NOMO-1 (cell line): Measurements from ENCODE around the gene NFKBIL1.
A peak's percentile ranks its signal among the peaks of the same experiment; 100 is the strongest.

ENCODE experiments used
- DNase-seq, 2 experiments: peaks; one replicate each; lab custom pipeline; 2025; ENCODE audit not compliant: unreplicated experiment in 2 of 2; lab: John Stamatoyannopoulos, UW

Gene NFKBIL1

GRCh38 chr6:31559958-31560696 lies 12.7 kb downstream of the NFKBIL1 start:
- DNase-seq = peak; percentile 92 to 93

- no peak for DNase-seq
These were observed 13.3 kb downstream of the NFKBIL1 start for GRCh38 chr6:31560697-31561058.

- DNase-seq = no peak
These were observed 20.3 kb downstream of the NFKBIL1 start for GRCh38 chr6:31567531-31568370.

GRCh38 chr6:31568537-31568961 lies 21.1 kb downstream of the NFKBIL1 start:
- peak; percentile 72 to 85 for DNase-seq

- no peak for DNase-seq
These were observed 22.6 kb downstream of the NFKBIL1 start for GRCh38 chr6:31569861-31570536.

- DNase-seq = no peak
These were observed 24.9 kb downstream of the NFKBIL1 start, which contains the start of gene LTA for GRCh38 chr6:31572041-31572911. Gene LTA (plus strand): TSS chr6:31572289. CDS start chr6:31572743, 454 bp downstream.

- no peak for DNase-seq
These were observed 26.1 kb downstream of the NFKBIL1 start for GRCh38 chr6:31573239-31574105.

GRCh38 chr6:31574106-31575061 lies 27.0 kb downstream of the NFKBIL1 start:
- no peak for DNase-seq

- DNase-seq = peak; percentile 67 to 78
These were observed 28.0 kb downstream of the NFKBIL1 start, which contains the start of gene TNF for GRCh38 chr6:31575335-31575901. Gene TNF (plus strand): TSS chr6:31575565. CDS start chr6:31575742, 177 bp downstream.

- DNase-seq = no peak
These were observed 28.7 kb downstream of the NFKBIL1 start for GRCh38 chr6:31575952-31576685.

GRCh38 chr6:31576897-31577578 lies 29.6 kb downstream of the NFKBIL1 start:
- DNase-seq = no peak

- DNase-seq = no peak
These were observed 30.2 kb downstream of the NFKBIL1 start for GRCh38 chr6:31577579-31577966.

GRCh38 chr6:31578184-31579118 lies 31.0 kb downstream of the NFKBIL1 start:
- DNase-seq = no peak

GRCh38 chr6:31579119-31579505 lies 31.7 kb downstream of the NFKBIL1 start:
- DNase-seq = no peak

- DNase-seq = no peak
These were observed 32.4 kb downstream of the NFKBIL1 start for GRCh38 chr6:31579546-31580437.
